SK-N-SH (cell line): ENCODE results near the gene FSHR. TPM values are rescaled to one million over a fixed set of nuclear protein-coding genes. Genes with fewer than 3 reads are reported as not detected.

Experiments used
- CTCF ChIA-PET: fragments of 300-600, 350-600 bp; formaldehyde crosslinking; extraction: SDS; loops from one replicate; lab custom pipeline; 2021; lab: Yijun Ruan, JAX
- POLR2A ChIA-PET: fragments of 350-600 bp; sonication (Branson Sonifier 250); formaldehyde crosslinking; extraction: SDS; loops from one replicate; lab custom pipeline; 2020; ENCODE audit warnings: antibody characterized with exemption, inconsistent platforms; lab: Yijun Ruan, JAX
- DNase-seq: peaks from one replicate; pipeline ENCODE4 v3.0.0; 2012
- H2AFZ ChIP-seq: fragments of 200-600 bp; sonication (generic); 2 replicates; pipeline ENCODE4 v1.8.1; 2016; ENCODE audit warnings: antibody characterized with exemption, mild to moderate bottlenecking, low read depth
- H3F3A ChIP-seq: fragments of 200-600 bp; sonication (generic); replicated peaks from 2 replicates; pipeline ENCODE3; 2016; ENCODE audit warnings: antibody characterized with exemption, mild to moderate bottlenecking; ENCODE audit not compliant: insufficient read depth
- H3K27ac ChIP-seq, 2 experiments: fragments of 200-500 bp in 1 of 2; fragments of 200-600 bp in 1 of 2; sonication (Bioruptor generic) in 1 of 2; sonication (generic), shearing (Covaris generic) in 1 of 2; 2 replicates each; pipeline versions ENCODE4 v1.5.1 to v1.6.1; 2014 to 2016; ENCODE audit warnings: low read depth in 2 of 2, inconsistent platforms in 1 of 2, low read length in 1 of 2, mild to moderate bottlenecking in 1 of 2, mixed read lengths in 1 of 2
- H3K27me3 ChIP-seq: fragments of 200-600 bp; sonication (generic), shearing (Covaris generic); 2 replicates; pipeline ENCODE4 v1.6.1; 2016; ENCODE audit warnings: mixed run types; ENCODE audit not compliant: insufficient read depth
- H3K36me3 ChIP-seq, 2 experiments: fragments of 200-500 bp in 1 of 2; fragments of 200-600 bp in 1 of 2; sonication (Bioruptor generic) in 1 of 2; sonication (generic) in 1 of 2; replicated peaks in 1 of 2; 2 replicates each; pipeline versions ENCODE3 to v1.5.1; 2014 to 2016; ENCODE audit warnings: low read length in 1 of 2, mild to moderate bottlenecking in 1 of 2; ENCODE audit not compliant: insufficient read depth in 2 of 2, control insufficient read depth in 1 of 2
- H3K4me1 ChIP-seq, 2 experiments: fragments of 200-500 bp in 1 of 2; fragments of 200-600 bp in 1 of 2; sonication (Bioruptor generic) in 1 of 2; sonication (generic), shearing (Covaris generic) in 1 of 2; 2 replicates each; pipeline versions ENCODE4 v1.5.1 to v1.6.1; 2014 to 2016; ENCODE audit warnings: low read depth in 1 of 2, low read length in 1 of 2, mixed run types in 1 of 2; ENCODE audit not compliant: insufficient read depth in 2 of 2, control insufficient read depth in 1 of 2
- H3K4me2 ChIP-seq: fragments of 200-600 bp; sonication (generic), shearing (Covaris generic); 2 replicates; pipeline ENCODE4 v1.6.1; 2017; ENCODE audit warnings: mixed run types
- H3K4me3 ChIP-seq, 2 experiments: fragments of 200-500 bp in 1 of 2; fragments of 200-600 bp in 1 of 2; sonication (Bioruptor generic) in 1 of 2; sonication (generic), shearing (Covaris generic) in 1 of 2; 2 replicates each; pipeline versions ENCODE4 v1.5.1 to v1.8.1; 2014 to 2016; ENCODE audit warnings: low read depth in 2 of 2, inconsistent platforms in 1 of 2, low read length in 1 of 2, mild to moderate bottlenecking in 1 of 2, mixed read lengths in 1 of 2, moderate library complexity in 1 of 2
- H3K79me2 ChIP-seq: fragments of 200-600 bp; sonication (generic); 2 replicates; pipeline ENCODE4 v1.8.1; 2017; ENCODE audit warnings: mild to moderate bottlenecking; ENCODE audit not compliant: insufficient read depth
- H3K9ac ChIP-seq: fragments of 200-600 bp; sonication (generic); 2 replicates; pipeline ENCODE4 v1.6.1; 2017; ENCODE audit warnings: mixed run types
- H3K9me2 ChIP-seq: fragments of 200-600 bp; sonication (generic); 2 replicates; pipeline ENCODE4 v1.6.1; 2017; ENCODE audit warnings: mixed run types
- H3K9me3 ChIP-seq: fragments of 200-600 bp; sonication (generic); 2 replicates; pipeline ENCODE4 v1.6.1; 2017; ENCODE audit warnings: mixed run types, mild to moderate bottlenecking, moderate library complexity
- H4K20me1 ChIP-seq: fragments of 200-600 bp; sonication (generic); 2 replicates; pipeline ENCODE4 v1.6.1; 2017; ENCODE audit warnings: mild to moderate bottlenecking, mixed run types; ENCODE audit not compliant: insufficient read depth
- CHD2 ChIP-seq: fragments of 150-350 bp; IDR thresholded peaks from 2 replicates; pipeline ENCODE4 v1.6.1; 2018; ENCODE audit warnings: low read length; ENCODE audit not compliant: partially characterized antibody
- ELF1 ChIP-seq: IDR thresholded peaks from 2 replicates; pipeline ENCODE4 v1.4.0; 2012
- EP300 ChIP-seq, 2 experiments: IDR thresholded peaks; 2 replicates each; pipeline versions ENCODE4 v1.4.0 to v1.6.1; 2012; ENCODE audit warnings: borderline replicate concordance in 1 of 2, low read depth in 1 of 2, low read length in 1 of 2
- FOXJ3 ChIP-seq: sonication (generic); formaldehyde crosslinking; IDR thresholded peaks from 2 replicates; pipeline ENCODE4 v1.5.1; 2020; ENCODE audit warnings: mild to moderate bottlenecking, missing genetic modification reagents
- GABPA ChIP-seq: IDR thresholded peaks from 2 replicates; pipeline ENCODE4 v1.4.0; 2012; ENCODE audit warnings: low read depth, mild to moderate bottlenecking
- JUND ChIP-seq: IDR thresholded peaks from 2 replicates; pipeline ENCODE4 v1.4.0; 2012
- MEF2A ChIP-seq: IDR thresholded peaks from 2 replicates; pipeline ENCODE4 v1.4.0; 2012; ENCODE audit warnings: low read depth, borderline replicate concordance
- NFIC ChIP-seq: IDR thresholded peaks from 2 replicates; pipeline ENCODE4 v1.4.0; 2012; ENCODE audit warnings: borderline replicate concordance
- RCOR1 ChIP-seq: fragments of 150-350 bp; IDR thresholded peaks from 2 replicates; pipeline ENCODE4 v1.6.1; 2017; ENCODE audit warnings: antibody characterized with exemption, low read length
- REST ChIP-seq: IDR thresholded peaks from 2 replicates; pipeline ENCODE4 v1.6.1; 2012; ENCODE audit warnings: mild to moderate bottlenecking, low read depth, low read length, moderate library complexity
- RFX5 ChIP-seq: IDR thresholded peaks from 2 replicates; pipeline ENCODE4 v1.6.1; 2012; ENCODE audit warnings: mild to moderate bottlenecking, improper control_type of control experiment, low read length
- RXRA ChIP-seq: IDR thresholded peaks from 2 replicates; pipeline ENCODE4 v1.4.0; 2012; ENCODE audit warnings: low read depth, mild to moderate bottlenecking, borderline replicate concordance
- SIN3A ChIP-seq: IDR thresholded peaks from 2 replicates; pipeline ENCODE4 v1.6.1; 2012; ENCODE audit warnings: low read depth, mild to moderate bottlenecking, low read length, moderate library complexity, borderline replicate concordance
- SMC3 ChIP-seq: IDR thresholded peaks from 2 replicates; pipeline ENCODE4 v1.6.1; 2012; ENCODE audit warnings: low read depth, low read length, improper control_type of control experiment
- TEAD4 ChIP-seq: IDR thresholded peaks from 2 replicates; pipeline ENCODE4 v1.4.0; 2012; ENCODE audit warnings: mild to moderate bottlenecking, borderline replicate concordance; ENCODE audit not compliant: insufficient read depth
- USF2 ChIP-seq: fragments of 150-350 bp; IDR thresholded peaks from 2 replicates; pipeline ENCODE4 v1.6.1; 2017; ENCODE audit warnings: antibody characterized with exemption, low read length, low read depth, borderline replicate concordance
- YY1 ChIP-seq: IDR thresholded peaks from 2 replicates; pipeline ENCODE4 v1.4.0; 2012; ENCODE audit warnings: low read depth, mild to moderate bottlenecking
- ZBTB33 ChIP-seq: IDR thresholded peaks from 2 replicates; pipeline ENCODE4 v1.4.0; 2012; ENCODE audit warnings: low read depth, borderline replicate concordance
- WGBS: methylation state at CpG from one replicate; pipeline ENCODE4 v1.1.6; 2017; ENCODE audit warnings: low lambda C conversion rate; 5-methylcytosine and 5-hydroxymethylcytosine counted together
- polyA plus RNA-seq, 3 experiments: library from polyadenylated mRNA; depleted of rRNA; stranded (reverse); fragments of >200 nt; gene quantifications; 2 replicates each; pipeline ENCODE4 v1.2.3, GENCODE V29; 2012
- TF ChIP-seq, protein P1 (sequence below): fragments of 200-600 bp; sonication (generic); IDR thresholded peaks from 2 replicates; pipeline ENCODE4 v1.6.1; 2017; ENCODE audit warnings: antibody characterized with exemption, mild to moderate bottlenecking, moderate library complexity

The FSHR gene
- polyA plus RNA-seq, 1 of the 3 experiments (the other 2 are of a cell fraction), result not detected

DNA sequence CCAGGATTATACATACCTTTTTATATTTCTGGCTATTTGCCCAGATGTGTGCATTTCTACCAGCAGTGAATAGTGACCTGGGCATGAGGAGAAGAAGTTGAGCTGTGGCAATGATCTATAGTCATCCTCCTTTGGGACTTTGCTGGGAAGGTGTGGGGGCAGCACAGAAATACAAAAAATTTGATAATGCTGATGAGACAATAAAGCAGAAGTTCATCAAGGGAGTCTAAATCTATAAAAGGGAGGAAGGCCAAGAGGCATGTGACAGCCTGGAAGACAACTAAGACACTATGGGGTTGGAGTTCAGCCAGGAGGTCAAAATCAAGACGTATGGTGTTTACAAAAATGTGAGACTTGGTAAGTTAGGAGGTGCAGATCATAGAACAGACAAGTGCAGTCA, 52.2 kb downstream of the FSHR start:
- WGBS, result 18% methylated on average over 1 of the region's 1 CpG
- Histone ChIP-seq H3F3A (no peaks in the 10 kb centered on the region), H3K27ac (no peak overlapping the region), H3K36me3 (no peaks in the 10 kb centered on the region), H3K9me2 (no peaks in the 10 kb centered on the region), H3K79me2 (no peaks in the 10 kb centered on the region), H3K4me3 (no peak overlapping the region), H2AFZ (no peak overlapping the region), H3K9me3 (no peaks in the 10 kb centered on the region), H3K4me2 (no peak overlapping the region), H3K9ac (no peak overlapping the region), H4K20me1 (no peaks in the 10 kb centered on the region), H3K4me1 (no peaks in the 10 kb centered on the region)
- ChIA-PET POLR2A (no interaction called here), CTCF (no interaction called here)
- no peak for DNase-seq
- TF ChIP-seq RCOR1, result no peak
- no peak for TF ChIP-seq CHD2
- TF ChIP-seq USF2, result no peak
- no peak for TF ChIP-seq SIN3A
- no peak for TF ChIP-seq RFX5
- no peak for TF ChIP-seq YY1
- TF ChIP-seq EP300 (IDR thresholded peaks at IDR 0.05; ENCODE audit: borderline replicate concordance in 1 of 2, low read depth in 1 of 2, low read length in 1 of 2), result no peak
- no peak for TF ChIP-seq NFIC
- TF ChIP-seq MEF2A, result no peak
- TF ChIP-seq RXRA, result no peak
- TF ChIP-seq SMC3, result no peak
- TF ChIP-seq JUND, result no peak
- no peak for TF ChIP-seq FOXJ3 (CRISPR knock-in tag)
- TF ChIP-seq REST, result no peak
- TF ChIP-seq TEAD4, result no peak
- TF ChIP-seq ZBTB33, result no peak
- TF ChIP-seq ELF1, result no peak
- TF ChIP-seq, protein P1, sequence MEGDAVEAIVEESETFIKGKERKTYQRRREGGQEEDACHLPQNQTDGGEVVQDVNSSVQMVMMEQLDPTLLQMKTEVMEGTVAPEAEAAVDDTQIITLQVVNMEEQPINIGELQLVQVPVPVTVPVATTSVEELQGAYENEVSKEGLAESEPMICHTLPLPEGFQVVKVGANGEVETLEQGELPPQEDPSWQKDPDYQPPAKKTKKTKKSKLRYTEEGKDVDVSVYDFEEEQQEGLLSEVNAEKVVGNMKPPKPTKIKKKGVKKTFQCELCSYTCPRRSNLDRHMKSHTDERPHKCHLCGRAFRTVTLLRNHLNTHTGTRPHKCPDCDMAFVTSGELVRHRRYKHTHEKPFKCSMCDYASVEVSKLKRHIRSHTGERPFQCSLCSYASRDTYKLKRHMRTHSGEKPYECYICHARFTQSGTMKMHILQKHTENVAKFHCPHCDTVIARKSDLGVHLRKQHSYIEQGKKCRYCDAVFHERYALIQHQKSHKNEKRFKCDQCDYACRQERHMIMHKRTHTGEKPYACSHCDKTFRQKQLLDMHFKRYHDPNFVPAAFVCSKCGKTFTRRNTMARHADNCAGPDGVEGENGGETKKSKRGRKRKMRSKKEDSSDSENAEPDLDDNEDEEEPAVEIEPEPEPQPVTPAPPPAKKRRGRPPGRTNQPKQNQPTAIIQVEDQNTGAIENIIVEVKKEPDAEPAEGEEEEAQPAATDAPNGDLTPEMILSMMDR, result no peak
- no peak for TF ChIP-seq GABPA
- TF ChIP-seq, all 33 proteins: peak for 0
- no peaks in the 10 kb centered on the region for H3K27me3 ChIP-seq
